ENCODE data around the gene CD48. TPM values are rescaled to one million over a fixed set of nuclear protein-coding genes. Genes with fewer than 3 reads are reported as not detected.

Gene CD48
- total and polyA plus RNA-seq, 2 donors: 7.0 to 7.5 TPM

- 44% methylated on average over 9 of the region's 9 CpGs for WGBS
- Histone ChIP-seq H3K4me3 (ENCODE audit: low read depth, low read length) (no peak overlapping the region), H3K36me3 (ENCODE audit: insufficient read depth) (no peaks in the 10 kb centered on the region), H3K4me1 (ENCODE audit: insufficient read depth) (no peaks in the 10 kb centered on the region), H3K27ac (ENCODE audit: low read depth) (no peak overlapping the region)
- no peak for DNase-seq (ENCODE audit: extremely low spot score)
Measured at GRCh38 chr1:160630523-160631451, 80.8 kb downstream of the CD48 start.

GRCh38 chr1:160629286-160630210 lies 82.1 kb downstream of the CD48 start:
- H3K4me3 ChIP-seq (ENCODE audit: low read depth, low read length): no peak overlapping the region
- H3K27ac ChIP-seq (ENCODE audit: low read depth): no peak overlapping the region
- no peaks in the 10 kb centered on the region for H3K36me3 ChIP-seq (ENCODE audit: insufficient read depth)
- no peak for DNase-seq (ENCODE audit: extremely low spot score)
- 67% methylated on average over 19 of the region's 19 CpGs for WGBS
- H3K4me1 ChIP-seq (ENCODE audit: insufficient read depth): no peaks in the 10 kb centered on the region

- WGBS: 73% methylated on average over 8 of the region's 8 CpGs
- H3K36me3 ChIP-seq (ENCODE audit: insufficient read depth): no peaks in the 10 kb centered on the region
- DNase-seq (ENCODE audit: extremely low spot score): no peak
- H3K4me1 ChIP-seq (ENCODE audit: insufficient read depth): peaks cover 1% of the 10 kb centered on the region
- no peak overlapping the region for H3K4me3 ChIP-seq (ENCODE audit: low read depth, low read length)
- peak overlapping the region; percentile 52 for H3K27ac ChIP-seq (ENCODE audit: low read depth)
Measured at GRCh38 chr1:160628799-160629263, 82.8 kb downstream of the CD48 start.

Other genes with a start within 250 kb of the CD48 start
- 0.53 TPM for gene SLAMF6, start 188.6 kb downstream of the CD48 start, total RNA-seq
- gene SLAMF6, start 188.6 kb downstream of the CD48 start, polyA plus RNA-seq: 1.1 TPM
- 5.3 TPM for gene CD84, start 132.3 kb downstream of the CD48 start, total RNA-seq
- 1.4 TPM for gene CD84, start 132.3 kb downstream of the CD48 start, polyA plus RNA-seq
- 0.21 TPM for gene SLAMF1, start 64.8 kb downstream of the CD48 start, total RNA-seq
- 0.47 TPM for gene SLAMF1, start 64.8 kb downstream of the CD48 start, polyA plus RNA-seq
- 1.6 TPM for gene SLAMF7, start 27.4 kb upstream of the CD48 start, total RNA-seq
- gene SLAMF7, start 27.4 kb upstream of the CD48 start, polyA plus RNA-seq: 1.5 TPM
- gene LY9, start 84.4 kb upstream of the CD48 start, total RNA-seq: 0.11 TPM
- gene LY9, start 84.4 kb upstream of the CD48 start, polyA plus RNA-seq: 0.49 TPM
- 0.21 TPM for gene CD244, start 151.1 kb upstream of the CD48 start, total RNA-seq
- gene CD244, start 151.1 kb upstream of the CD48 start, polyA plus RNA-seq: 0.89 TPM
- 3.4 TPM for gene ITLN1, start 173.4 kb upstream of the CD48 start, total RNA-seq
- 0.56 TPM for gene ITLN1, start 173.4 kb upstream of the CD48 start, polyA plus RNA-seq
- not detected for gene ITLN2, start 243.0 kb upstream of the CD48 start, total RNA-seq
- 0.37 TPM for gene ITLN2, start 243.0 kb upstream of the CD48 start, polyA plus RNA-seq

Measured in urinary bladder (tissue), 4 donors.